Esophagus squamous epithelium (tissue), 4 donors: ENCODE results near the gene SLC13A1.

Experiments
- POLR2A ChIP-seq, 4 donors: fragments of 450-650 bp; IDR thresholded peaks; one replicate each; pipeline ENCODE4 v1.6.1; 2017; ENCODE audit warnings: antibody characterized with exemption in 4 of 4, mild to moderate bottlenecking in 4 of 4, moderate library complexity in 3 of 4
- TF ChIP-seq, protein P1 (sequence below), 6 experiments: fragments of 450-650 bp in 4 of 6; fragments of 200-600 bp in 2 of 6; sonication (generic) in 2 of 6; IDR thresholded peaks; one replicate each; pipeline ENCODE4 v1.5.1; 2016 to 2019; ENCODE audit warnings: antibody characterized with exemption in 6 of 6, mild to moderate bottlenecking in 4 of 6, moderate library complexity in 4 of 6

GRCh38 chr7:123090456-123090855 is 109.3 kb downstream of the SLC13A1 start:
- TF ChIP-seq, protein P1, sequence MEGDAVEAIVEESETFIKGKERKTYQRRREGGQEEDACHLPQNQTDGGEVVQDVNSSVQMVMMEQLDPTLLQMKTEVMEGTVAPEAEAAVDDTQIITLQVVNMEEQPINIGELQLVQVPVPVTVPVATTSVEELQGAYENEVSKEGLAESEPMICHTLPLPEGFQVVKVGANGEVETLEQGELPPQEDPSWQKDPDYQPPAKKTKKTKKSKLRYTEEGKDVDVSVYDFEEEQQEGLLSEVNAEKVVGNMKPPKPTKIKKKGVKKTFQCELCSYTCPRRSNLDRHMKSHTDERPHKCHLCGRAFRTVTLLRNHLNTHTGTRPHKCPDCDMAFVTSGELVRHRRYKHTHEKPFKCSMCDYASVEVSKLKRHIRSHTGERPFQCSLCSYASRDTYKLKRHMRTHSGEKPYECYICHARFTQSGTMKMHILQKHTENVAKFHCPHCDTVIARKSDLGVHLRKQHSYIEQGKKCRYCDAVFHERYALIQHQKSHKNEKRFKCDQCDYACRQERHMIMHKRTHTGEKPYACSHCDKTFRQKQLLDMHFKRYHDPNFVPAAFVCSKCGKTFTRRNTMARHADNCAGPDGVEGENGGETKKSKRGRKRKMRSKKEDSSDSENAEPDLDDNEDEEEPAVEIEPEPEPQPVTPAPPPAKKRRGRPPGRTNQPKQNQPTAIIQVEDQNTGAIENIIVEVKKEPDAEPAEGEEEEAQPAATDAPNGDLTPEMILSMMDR (IDR thresholded peaks at IDR 0.05) = no peak
- TF ChIP-seq POLR2A (IDR thresholded peaks at IDR 0.05) = no peak
